GM18867 (cell line): ENCODE data around the gene RNF217.
"Not testable (repeated sequence)": the region's sequence is repeated elsewhere in the genome, so short reads cannot be mapped to it uniquely, and the experiment has no call there.

Experiments
- ATAC-seq: cut with Tn5 transposase; IDR thresholded peaks from one replicate; pipeline ENCODE4 v1.9.1; 2021; ENCODE audit warnings: mild to moderate bottlenecking, moderate library complexity; ENCODE audit not compliant: unreplicated experiment

RNF217 gene

GRCh38 chr6:124961777-124962638 is at the start of gene RNF217:
RNF217 (plus strand) TSS chr6:124962437; CDS start chr6:124962545, 108 bp downstream.
- ATAC-seq = no peak

DNA sequence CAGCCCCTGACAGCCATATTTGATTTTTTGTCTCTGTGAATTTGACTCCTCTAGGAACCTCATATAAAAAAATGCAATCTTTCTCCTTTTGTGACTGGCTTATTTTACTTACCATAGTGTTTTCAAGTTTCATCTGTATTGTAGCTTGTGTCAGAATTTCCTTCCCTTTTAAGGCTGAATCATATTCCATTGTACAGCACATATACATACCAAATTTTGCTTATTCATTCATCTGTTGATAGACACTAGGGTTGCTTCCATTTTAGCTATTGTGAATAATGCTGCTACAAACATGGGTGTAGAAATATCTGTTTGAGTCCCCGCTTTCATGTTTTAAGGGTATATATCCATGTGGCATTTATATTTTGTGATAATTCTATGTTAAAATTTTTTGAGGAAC is 49.2 kb upstream of the RNF217 start:
- ATAC-seq = no peak

GRCh38 chr6:124917769-124918168 is 44.5 kb upstream of the RNF217 start:
- ATAC-seq = no peak

DNA sequence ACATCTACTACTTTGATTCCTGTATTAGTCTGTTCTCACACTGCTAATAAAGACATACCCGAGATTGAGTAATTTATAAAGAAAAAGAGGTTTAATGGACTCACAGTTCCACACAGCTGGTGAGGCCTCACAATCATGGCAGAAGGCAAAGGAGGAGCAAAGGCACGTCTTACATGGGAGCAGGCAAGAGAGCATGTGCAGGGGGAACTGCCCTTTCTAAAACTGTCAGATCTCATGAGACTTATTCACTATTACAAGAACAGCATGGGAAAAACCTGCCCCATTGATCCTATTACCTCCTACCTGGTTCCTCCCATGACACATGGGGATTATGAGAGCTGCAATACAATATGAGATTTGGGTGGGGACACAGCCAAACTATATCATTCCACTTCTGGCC is 42.5 kb upstream of the RNF217 start:
- ATAC-seq = not testable (repeated sequence)

DNA sequence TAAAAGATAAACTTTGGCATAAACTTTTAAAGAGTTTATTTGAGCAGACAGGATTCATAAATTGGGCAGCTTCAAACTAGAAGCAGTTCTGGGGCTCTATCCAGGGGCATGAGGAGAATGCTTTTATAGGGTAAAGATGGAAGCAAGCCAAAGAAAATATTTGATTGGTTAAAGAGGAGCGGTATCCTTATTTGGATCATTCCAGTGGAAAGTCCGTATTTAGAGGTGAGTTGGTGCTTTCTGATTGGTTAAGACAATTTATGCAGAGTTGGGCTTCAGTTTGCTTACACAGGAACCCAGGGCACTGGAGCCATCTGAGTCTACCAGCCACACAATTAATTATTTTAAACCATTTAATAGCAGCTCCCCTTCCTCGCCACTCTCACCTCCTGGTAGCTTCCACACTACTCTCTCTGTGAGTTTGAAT is 37.9 kb upstream of the RNF217 start:
- no peak for ATAC-seq

GRCh38 chr6:124926435-124926834 is 35.8 kb upstream of the RNF217 start:
- no peak for ATAC-seq

GRCh38 chr6:124927806-124928205 is 34.4 kb upstream of the RNF217 start:
- ATAC-seq = no peak

DNA sequence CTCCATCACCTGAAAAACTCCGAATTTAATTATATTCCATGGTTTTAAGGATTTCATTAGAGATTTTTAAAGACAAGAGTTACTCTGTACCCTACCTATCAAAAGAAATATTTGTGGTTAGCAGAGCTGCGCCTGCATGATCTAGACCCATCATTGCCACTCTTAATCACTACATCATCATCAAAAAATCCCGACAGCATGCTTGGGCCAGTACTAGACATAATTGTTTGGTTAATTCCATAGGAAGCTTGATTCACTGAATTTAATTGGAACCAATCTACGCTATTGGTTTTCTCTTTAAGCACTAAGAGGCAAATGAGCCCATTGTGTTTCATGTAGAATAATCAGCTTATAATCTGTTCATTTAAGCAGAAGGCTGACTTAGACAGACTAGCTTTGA is 33.4 kb upstream of the RNF217 start:
- ATAC-seq = no peak

DNA sequence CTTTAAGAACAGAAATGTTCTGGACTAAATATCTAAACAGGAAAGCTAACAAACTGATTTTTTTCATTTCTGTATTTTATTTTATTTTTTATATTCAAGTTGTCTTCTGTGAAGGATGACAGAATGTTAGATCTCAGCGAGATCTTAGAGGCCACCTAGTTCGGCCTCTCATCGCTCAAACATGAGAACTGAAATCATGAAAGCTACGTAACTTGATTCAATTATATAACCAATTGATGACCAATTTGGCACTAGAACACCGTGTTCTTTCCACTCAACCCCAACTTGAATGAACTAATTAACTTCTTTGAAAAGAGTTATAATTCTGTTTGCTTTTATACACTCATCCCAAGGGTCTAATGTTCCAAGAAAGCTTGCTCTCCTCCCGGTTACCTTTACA is 24.6 kb upstream of the RNF217 start:
- ATAC-seq = no peak

DNA sequence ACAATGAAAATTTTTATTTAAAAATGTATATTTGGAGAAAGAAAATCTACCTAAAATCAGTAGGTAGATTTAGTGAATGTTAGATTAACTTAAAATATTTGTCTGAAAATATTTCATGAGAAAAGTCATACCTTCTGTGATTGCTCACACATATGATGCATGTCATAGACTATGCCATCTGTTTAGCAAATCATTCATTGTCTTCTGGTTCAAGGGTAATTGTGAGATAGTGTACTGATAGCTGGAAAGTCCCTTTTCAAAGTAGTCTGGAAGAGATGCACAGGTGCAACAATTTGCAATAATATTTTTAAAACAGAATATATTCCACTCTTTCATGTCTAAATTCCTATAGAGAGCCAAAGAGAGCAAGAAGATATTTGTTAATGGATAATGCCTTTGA is 21.0 kb upstream of the RNF217 start:
- no peak for ATAC-seq

DNA sequence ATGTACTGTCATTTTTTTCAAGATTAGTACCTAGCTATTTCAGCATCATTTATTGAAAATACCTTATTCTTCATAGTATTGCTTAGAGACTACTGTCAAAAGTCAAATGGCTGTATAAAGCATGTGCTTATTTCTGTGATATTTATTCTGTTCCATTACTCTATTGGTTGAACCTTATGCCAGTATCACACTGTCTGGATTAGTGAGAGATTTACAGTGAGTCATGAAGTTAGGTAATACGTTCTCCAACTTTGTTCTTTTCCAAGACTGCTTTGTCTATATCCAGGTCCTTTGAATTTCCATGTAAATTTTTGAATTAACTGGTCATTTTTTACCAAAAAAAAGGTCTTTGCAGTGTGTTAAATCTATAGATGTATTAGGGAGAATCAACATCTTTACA is 18.6 kb upstream of the RNF217 start:
- no peak for ATAC-seq

- ATAC-seq = no peak
These were observed 14.2 kb upstream of the RNF217 start for GRCh38 chr6:124947971-124948451.

GRCh38 chr6:124949706-124950105 is 12.5 kb upstream of the RNF217 start:
- ATAC-seq = no peak

GRCh38 chr6:124953808-124954207 is 8.4 kb upstream of the RNF217 start:
- ATAC-seq = no peak

DNA sequence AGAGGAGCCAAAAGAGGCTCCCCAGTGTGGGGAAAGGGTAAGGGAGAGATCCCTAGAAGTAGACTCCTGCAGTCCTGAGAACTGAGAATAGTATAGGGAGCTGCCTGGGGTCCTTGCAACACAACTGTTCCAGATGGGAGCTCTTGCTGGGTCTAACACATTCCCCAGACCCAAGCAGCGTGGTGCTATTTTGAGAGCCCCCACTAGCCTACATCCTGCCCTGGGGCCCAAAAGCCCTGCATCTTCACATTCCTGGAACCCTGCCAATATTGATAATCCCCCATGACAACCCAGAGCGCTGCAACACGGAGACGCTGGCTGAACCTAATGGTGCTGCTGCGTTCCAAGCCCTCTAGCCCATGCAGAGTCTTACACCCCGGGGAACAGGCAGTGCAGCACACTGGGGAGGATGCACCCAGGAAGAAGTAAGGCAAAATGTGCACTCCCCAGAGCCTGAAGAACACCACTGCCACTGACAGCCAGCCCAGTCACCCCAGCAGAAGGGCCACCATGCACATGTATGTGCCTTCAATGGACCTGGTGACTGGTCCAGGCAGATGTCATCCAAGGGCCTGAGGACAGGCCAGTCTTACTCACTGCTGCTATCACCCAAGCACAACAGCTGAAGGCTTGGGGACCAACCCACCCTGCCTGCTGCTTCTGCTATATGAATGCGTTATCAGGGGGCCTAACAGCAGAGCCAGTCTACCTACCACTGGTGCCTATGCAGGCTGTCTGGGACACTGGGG is 7.0 kb upstream of the RNF217 start:
- ATAC-seq = no peak

DNA sequence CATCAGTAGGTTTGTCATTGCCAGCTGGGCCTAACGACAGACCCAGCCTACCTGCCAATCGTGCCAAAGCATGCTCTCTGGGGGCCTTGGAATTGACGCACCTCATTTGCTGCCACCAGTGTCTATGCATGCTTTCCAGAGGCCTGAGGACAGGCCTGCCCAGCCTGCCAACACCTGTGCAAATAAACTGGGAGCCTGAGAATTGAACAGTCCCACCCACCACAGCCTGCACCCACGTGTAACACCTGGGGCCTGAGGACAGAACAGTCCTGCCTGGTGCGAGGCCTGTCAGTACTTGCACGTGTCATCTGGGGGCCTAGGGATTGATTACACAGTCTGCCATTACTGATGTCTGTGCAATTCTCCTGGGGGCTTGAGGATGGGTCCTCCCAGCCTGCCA is 6.2 kb upstream of the RNF217 start:
- no peak for ATAC-seq

DNA sequence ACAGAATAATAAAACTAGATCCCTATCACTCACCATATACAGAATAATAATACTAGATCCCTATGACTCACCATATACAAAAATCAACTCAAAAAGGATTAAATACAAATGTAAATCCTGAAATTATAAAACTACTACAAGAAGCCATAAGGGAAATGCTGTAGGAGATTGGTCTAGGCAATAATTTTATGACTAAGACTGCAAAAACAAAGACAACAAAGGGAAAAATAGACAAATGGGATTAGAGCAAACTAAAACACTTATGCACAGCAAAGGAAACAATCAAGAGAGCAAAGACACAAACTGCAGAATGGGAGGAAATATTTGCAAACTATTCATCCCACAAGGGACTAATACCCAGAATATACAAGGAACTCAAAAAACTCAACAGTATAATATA is 4.1 kb upstream of the RNF217 start:
- ATAC-seq = no peak

DNA sequence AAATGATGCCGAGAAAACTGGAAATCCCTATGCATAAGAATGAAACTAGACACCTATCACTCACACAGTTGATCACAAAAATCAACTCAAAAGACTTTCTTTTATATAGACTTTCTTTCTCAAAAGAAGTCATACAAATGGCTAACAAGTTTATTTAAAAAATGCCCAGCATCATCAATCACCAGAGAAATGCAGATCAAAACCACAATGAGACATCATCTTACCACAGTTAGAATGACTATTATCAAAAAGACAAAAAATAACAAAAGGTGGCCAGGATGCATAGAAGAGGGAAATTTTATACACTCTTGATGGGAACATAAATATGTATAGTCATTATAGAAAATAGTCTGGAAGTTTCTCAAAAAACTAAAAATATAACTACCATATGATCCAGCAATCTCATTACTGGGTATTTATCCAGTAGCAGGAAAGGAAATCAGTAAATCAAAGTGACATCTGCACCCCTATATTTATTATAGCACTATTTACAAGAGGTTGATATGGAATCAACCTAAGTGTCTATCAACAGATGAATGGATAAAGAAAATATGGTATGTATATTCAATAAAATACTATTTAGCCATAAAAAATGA is 3.4 kb upstream of the RNF217 start:
- no peak for ATAC-seq

- ATAC-seq = no peak
These were observed 1.3 kb upstream of the RNF217 start for GRCh38 chr6:124960757-124961463.

GRCh38 chr6:124961464-124961776 is 817 bp upstream of the RNF217 start:
- no peak for ATAC-seq
